Activated CD4-positive, alpha-beta T cell treated with anti-CD3 and anti-CD28 coated beads, Interleukin-2, Interleukin-4, amounts not matched to agents 100 ng/mL and 50 ng/mL, durations not matched to agents 16 hours and 8 hours (primary cell): ENCODE data around the gene TCL1B.
"Not testable (repeated sequence)": the region's sequence is repeated elsewhere in the genome, so short reads cannot be mapped to it uniquely, and the experiment has no call there.

ENCODE experiments used
- DNase-seq: peaks from one replicate; pipeline ENCODE4 v3.0.0-alpha.2; 2020; ENCODE audit warnings: low spot score

TCL1B gene

DNA sequence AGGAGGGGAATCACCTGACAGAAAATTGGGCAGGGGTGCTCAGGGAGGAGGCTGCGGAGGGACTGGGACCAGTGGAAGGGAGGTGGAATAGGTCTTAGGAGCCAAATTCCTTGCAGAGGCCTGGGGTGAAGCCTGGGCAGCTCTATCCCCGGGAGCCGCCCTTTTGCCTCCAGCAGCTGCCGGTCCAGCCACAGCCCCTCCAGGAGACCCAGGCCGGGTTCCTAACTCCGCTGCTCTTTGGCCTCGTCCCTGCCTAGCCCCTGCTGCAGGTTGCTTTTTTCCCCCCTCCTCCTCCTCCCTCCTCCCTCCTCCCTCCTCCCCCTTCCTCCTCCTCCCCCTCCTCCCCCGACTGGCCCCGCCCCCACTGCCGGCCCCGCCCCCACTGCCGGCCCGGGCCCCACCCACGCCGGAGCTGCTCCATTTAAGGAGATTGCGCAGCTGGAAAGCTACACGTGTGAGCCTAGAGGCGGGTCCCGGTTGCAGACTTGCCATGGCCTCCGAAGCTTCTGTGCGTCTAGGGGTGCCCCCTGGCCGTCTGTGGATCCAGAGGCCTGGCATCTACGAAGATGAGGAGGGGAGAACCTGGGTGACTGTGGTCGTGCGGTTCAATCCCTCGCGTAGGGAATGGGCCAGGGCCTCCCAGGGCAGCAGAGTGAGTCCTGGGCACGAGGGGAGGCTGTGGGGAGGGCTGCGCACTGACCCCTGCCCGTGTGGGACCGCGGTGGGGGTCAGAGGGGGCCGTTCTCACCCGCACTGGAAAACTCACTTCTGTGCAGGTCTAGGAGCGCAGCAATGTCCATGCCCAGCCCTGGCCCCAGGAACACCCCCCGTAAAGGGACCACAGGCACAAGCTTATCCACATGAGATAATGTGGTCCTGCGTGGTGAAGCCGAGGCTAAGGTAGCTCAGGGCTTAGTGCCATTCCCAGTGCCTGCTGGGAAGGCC is at the start of gene TCL1B:
Gene TCL1B, plus strand, starts transcription at position 449 of the 945 bp plus-strand sequence. Its CDS starts 42 bp downstream, at position 491.
- DNase-seq, result no peak

DNA sequence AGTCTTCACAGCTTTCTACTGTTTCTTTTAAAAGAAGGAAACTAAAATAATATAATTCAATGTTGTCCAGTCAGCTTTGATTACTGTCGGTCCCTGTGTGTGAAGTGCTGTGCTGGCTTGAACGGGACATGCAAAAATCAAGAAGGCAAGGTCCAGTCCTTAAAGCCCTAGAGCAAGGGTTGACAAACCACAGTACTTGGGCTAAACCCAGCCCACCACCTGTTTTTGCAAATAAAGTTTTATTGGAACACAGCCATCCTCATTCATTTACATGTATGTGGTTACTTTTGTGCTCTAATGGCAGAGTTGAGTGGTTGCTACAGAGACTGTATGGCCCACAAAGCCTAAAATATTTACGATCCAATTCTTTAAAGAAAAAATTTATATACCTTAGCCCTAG is 41.2 kb upstream of the TCL1B start:
- DNase-seq, result no peak

DNA sequence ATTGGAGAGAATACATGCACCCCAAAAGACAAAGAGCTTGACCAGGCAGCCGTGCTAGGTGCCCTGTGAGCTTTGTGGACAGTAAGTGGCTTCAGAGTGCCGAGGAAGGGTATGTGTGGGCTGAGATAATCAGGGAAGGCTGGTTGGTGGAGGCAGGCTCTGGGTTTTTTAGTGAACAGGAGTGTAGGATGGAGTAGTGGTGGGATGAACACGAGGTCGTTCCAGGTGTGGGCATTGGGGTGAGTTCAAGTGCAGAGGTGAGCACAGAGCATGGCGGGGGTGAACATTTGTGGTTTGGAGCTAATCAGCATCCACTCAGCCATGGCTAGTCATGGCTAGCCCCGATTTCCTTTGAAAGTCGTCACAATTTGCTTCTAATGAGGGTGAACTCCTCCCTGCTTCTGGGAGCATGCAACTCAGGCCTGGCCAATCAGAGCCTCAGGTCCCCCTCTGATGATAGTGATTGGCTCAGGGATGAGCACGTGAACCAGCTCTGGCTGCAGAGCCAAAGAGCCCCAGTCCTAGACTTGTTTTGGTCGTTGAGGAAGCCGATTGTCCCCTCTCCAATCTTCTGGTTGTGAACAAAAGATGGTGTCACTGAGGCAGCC is 40.7 kb upstream of the TCL1B start:
- no peak for DNase-seq

GRCh38 chr14:95647926-95648325 is 38.3 kb upstream of the TCL1B start:
- DNase-seq, result no peak

DNA sequence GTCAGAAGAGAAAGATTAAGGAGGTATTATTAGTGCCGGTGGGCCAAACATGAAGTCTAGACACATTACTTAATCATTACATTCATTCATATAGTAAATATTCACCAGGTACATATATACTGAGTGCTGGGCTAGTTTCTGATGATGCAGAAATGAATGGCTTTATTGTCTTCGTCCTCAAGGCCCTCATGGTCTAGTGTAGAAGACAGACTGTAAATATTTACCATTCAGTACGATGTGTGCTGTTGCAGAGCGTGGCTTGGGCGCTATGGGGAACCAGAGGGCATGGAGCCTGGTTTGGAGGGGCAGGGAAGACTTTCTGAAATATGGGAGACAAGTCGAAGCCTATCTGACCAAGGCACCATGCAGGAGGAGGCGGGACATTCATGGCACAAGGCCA is 37.0 kb upstream of the TCL1B start:
- DNase-seq, result no peak

DNA sequence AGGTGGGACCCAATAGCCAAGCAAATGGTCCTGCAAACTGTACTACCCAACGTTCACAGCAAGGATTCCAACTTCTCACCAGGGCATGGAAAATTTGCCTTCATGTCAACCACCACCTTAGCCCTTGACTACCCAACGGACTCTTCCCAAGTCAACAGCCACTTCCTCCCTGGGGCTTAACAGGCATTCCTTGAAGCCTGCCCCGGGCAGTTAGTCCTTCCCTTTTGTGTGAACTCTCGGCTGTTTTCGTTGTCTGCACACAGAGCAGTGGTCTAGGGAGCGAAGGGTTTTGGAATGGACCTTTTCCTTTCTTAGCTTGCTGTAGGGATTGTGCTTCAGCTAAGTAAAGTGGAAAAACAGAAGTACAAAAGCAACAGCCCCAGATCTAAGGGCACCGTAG is 35.2 kb upstream of the TCL1B start:
- DNase-seq, result no peak

DNA sequence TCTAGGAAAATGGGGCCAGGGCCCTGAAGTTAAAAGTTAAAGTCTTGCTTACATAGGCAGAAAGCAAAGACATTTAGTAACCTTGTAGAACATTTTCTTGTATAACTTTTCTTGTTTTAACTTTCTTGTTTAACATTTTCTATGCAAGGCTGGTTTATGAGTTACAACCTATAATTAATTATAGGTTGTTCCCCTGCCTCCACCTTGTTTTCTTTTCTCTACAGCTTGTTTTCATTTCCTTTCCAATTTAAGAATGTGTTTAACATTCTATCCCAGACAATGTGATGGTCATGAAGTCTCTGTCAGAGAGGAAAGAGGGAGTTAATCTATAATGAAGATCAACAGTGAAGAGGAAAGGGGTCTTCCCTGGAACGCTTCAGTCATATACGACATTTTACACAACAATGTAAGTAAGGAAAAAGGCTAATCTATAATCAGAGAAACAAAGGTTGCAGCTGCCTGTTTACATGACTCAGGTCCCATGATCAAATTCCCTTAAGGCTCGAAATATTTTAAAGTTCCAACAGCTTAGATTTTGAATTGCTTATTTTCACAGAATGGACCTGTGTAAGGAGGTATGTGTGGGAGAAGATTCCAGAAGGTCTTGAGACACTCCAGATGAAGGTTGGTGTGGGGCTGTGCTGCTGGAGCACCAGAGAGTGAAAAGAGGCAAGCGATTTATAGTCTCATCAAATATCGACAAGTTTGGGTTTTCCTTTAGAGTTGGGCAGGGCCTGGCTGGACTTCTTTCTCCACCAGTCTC is 34.2 kb upstream of the TCL1B start:
- no peak for DNase-seq

GRCh38 chr14:95652690-95653089 is 33.5 kb upstream of the TCL1B start:
- no peak for DNase-seq

DNA sequence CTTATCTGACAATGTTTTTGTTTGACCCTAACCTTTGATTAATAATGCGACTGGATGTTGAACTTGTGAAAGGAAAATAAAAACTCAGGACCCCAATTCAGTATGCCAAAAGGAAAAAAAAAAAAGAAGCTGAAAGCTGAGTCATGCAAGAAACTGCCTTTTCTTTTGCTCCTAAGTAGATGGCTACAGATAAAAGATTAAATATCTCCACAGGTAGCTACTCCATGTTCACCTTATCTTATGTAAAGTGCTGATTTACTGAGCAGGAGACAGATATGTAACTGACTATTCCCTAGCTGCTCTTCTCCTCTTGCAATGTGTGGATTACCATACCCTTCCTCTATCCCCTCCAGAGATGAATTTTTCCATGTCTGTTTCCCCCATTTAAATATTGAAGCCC is 30.8 kb upstream of the TCL1B start:
- no peak for DNase-seq

DNA sequence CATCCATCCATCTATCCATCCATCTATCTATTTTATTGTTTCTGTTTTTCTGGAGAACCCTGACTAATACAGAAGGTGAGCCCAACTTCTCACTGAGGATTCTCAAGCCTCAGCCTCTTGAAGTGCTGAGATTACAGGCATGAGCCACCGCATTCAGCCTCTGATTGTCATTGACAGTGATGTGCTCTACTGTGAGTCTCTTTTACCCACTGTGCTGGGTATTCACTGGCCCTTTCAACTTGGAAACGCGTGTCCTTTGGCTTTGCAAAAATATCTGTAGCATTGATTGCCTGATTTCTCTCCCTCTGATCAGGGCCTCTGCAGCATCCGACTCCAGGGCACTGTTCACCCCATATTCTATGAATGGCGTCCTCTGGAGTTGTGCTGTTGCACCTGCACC is 29.6 kb upstream of the TCL1B start:
- DNase-seq, result no peak

- DNase-seq, result no peak
Observed at GRCh38 chr14:95657454-95657853, 28.8 kb upstream of the TCL1B start.

- no peak for DNase-seq
Observed at GRCh38 chr14:95659293-95659989, 26.8 kb upstream of the TCL1B start.

DNA sequence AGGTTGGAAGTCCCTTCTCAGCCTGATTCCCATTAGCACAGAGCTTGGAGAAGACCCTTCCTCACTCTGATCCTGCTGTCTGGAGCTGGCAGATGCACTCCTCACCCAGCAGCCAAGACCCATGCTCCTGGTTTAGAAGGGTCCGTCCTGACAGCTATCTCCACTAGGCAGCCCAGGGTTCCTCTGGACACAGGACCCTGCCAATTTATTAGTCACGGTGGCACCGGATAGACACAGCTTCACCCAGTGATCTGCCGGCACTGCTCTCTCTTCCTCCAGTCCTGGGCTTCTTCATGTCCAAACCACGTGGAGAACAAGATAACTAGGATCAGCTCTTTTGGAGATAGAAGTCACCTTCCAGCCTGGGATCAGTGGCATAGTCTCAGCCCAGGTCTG is 26.2 kb upstream of the TCL1B start:
- DNase-seq, result no peak

DNA sequence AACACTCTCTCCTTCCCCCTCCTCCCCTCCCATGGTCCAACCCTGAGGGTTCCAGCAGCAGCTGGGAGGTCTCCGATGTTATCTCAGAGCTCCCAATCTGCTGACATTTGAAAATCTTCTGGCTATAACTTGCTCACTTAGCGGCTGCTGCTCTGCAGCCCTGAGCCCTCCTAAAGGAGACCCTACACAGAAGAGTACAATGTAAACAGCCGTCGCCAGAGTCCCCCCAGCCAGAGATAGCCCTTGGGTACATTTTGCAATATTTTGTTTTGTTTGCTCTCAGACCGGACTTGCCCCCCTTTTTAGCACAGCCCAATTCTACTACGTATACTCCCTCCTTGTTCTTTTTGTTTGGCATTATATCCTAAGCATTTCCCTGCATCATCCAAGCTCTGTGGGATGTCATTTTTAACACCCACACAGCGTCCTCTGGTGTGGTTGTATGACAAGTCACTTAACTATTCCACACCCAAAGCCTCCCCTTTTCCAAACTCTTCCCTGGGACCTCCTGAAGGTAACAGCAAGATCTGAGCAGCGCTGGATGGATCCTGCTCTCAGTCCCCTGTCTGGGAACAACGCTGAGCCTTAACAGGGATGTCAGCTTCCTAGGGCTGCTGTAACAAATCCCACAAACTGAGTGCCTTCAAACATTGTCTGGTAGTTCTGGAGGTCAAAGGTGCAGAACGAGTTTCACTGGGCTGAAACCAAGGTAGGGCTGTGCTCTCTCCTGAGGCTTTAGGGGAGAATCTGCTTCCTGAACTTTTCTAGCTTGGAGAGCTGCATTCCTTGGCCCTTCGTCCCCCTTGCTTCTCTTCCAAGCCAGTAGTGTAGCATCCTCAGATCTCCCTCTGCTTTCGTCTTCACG is 25.3 kb upstream of the TCL1B start:
- no peak for DNase-seq

DNA sequence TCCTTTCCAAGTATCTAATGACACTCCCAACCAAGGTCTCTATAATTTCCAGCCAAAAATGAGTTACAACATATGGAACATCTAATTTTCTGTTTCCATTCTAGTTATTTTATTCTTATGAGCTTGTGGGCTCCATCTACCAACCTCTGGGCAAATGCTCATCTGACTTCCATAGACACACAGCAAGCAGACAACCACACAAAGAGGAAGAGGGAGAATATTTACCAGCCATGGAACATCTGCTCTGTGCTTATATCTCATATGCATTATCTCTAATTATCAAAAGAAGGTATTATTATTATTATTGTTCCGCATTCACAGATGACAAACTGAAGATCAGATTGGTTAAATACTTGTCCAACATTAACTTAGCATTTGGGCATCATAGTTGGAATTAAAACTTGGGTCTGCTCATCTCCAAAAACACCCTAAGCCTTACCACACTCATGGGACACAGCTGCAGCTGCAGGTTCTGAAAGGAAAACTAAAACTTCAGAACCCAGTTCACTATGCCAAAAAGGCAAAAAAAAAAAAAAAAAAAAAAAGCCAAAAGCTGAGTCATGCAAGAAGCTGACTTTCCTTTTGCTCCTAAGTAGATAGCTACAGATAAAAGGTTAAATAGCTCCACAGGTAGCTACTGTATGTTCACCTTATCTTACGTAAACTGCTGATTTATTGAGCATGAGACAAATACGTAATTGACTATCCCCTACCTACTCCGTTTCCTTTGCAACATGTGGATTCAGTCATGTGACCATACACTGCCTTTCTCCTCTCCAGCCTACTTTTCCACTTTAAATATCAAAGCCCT is 23.6 kb upstream of the TCL1B start:
- DNase-seq, result no peak

- DNase-seq, result no peak
Observed at GRCh38 chr14:95663226-95663797, 22.9 kb upstream of the TCL1B start.

DNA sequence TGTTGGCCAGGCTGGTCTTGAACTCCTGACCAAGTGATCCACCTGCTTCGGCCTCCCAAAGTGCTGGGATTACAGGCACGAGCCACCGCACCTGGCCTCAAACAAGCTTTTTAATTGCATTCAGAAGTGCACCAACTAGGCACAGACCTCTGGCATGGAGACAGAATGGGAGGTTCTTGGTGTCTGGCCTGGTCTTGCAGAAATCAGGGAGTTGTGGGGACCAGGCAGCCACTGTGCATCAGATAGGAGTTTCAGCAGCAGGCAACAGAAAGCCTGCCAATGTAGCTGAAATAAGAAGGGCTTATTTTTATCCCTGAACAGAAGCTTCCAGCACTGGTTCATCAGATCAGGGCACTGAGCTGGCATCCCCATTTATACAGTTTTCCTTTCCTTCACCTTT is 22.2 kb upstream of the TCL1B start:
- no peak for DNase-seq

DNA sequence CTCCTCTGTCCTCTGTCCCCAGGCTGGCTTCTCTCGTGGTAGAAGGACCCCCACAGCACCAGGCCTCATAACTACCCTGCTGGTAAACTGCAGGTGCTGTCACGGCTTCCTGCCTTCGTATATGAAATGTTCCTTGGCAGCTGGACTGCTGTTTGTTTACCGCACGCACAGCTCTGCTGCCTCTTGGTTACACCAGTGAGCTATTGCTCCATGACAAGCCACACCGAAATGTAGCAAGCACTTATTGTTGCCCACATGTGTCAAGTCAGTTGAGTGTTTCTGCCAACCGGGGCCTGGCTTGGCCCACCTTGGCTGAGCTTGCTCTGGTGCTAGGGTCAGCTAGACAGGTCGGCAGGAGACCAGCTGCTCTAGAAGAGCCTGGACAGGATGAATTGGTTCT is 21.7 kb upstream of the TCL1B start:
- DNase-seq, result no peak

GRCh38 chr14:95665530-95665929 is 20.7 kb upstream of the TCL1B start:
- not testable (repeated sequence) for DNase-seq

DNA sequence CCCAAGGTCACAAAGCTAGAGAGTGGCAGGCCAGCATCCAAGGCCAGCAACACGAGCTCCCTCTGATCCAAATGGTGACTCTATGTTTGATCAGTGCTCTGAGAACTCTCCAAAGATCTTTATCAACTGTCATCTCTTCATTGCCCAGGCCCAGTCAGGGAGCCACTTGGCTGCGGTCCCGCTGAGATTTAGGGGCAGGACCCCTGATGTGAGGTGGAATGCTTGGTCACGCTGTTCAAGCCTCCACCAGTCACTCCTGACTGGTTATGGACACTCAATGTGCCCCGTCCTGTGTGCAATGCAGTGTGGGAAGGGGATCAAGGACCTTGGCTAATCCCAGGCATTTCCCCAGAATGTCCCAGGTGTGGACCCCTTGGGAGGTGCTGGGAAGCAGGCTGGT is 19.8 kb upstream of the TCL1B start:
- DNase-seq, result no peak
